KBM-7 (cell line): ENCODE measurements around the gene IFI27L1.

Source experiments
- DNase-seq: peaks from one replicate; pipeline ENCODE4 v3.0.0-alpha.2; 2015
- in situ Hi-C: fragments of 300-500 bp; cut with MboI; formaldehyde crosslinking; loops from 2 replicates; pipeline ENCODE4 v1.14.3; 2020; ENCODE audit warnings: low sequenced_read_pairs, low pct_unique_long_range_greater_than_20kb, mixed read lengths

Gene IFI27L1

DNA sequence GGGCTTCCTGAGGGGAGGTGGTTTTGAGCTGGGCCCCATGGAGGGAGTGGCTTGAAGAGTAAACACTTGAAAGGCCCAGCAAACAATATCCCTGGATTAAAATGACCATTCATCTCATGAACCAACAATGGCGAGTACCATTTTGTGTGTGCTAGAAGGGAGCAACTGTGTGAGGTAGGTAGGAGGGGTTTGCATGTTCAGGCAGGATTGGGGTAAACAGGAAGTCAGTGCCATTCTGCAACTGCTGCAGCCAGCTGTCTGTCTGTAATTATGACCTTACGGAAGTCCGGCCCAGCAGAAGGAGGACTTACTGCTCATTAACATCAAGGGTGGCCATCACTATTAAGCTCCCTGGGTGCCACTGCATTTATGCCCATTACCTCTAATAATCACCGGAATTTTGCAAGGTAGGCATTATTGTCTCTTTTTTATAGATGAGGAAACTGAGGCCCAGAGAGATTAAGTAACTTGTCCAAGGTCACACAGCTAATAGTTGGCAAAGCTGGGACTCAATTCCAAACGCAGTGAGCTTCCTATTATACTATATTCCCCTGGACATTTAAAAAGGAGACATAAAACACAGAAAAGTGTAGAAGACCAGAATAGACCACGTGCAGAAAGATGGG, 64.9 kb downstream of the IFI27L1 start:
- DNase-seq, result peak; percentile 26

More for the DNA sequence above, 64.9 kb downstream of the IFI27L1 start:
- in situ Hi-C loops, result no loop called here
